NCI-H2081 (cell line): ENCODE data around the gene PNO1.
"Not testable (repeated sequence)": the region's sequence is repeated elsewhere in the genome, so short reads cannot be mapped to it uniquely, and the experiment has no call there.

Experiments
- DNase-seq, 2 experiments: peaks; one replicate each; lab custom pipeline; 2025; lab: John Stamatoyannopoulos, UW

The PNO1 gene

DNA sequence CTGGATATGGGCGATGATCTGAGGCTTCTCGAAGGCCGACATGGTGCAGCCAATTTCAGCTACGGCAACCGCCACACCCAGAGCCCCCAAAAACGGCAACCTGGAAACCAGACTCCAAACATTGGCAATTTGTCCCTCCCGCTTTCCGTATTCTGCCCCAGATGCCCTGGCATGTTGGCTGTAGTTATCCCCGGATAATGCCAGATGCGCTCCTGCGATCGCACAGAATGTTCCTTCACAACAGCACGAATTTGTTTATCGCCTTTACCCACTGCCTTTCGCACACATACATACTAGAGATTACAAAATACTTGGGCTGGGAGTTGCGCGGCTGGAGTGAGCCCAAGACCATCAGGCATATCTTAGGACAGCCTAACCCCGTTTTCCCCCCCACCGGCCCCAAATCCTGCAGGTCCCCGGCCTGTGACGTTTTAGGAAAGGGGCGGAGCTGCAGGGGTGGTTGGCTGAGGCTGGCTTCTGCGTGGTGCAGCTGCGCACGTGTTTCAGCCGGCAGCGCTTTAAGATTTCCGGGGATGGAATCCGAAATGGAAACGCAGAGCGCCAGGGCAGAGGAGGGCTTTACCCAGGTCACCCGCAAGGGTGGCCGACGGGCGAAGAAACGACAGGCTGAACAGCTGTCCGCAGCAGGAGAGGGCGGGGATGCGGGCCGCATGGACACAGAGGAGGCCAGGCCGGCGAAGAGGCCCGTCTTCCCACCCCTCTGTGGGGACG lies at the start of gene PNO1:
PNO1 (plus strand) TSS at position 487 of the 732 bp plus-strand sequence; CDS start at position 534, 47 bp downstream.
- DNase-seq = peak; percentile 83 to 89

GRCh38 chr2:68108120-68108519 lies 49.6 kb upstream of the PNO1 start:
- no peak for DNase-seq

- DNase-seq = no peak
Measured at GRCh38 chr2:68110102-68110501, 47.6 kb upstream of the PNO1 start.

GRCh38 chr2:68115965-68116364 lies 41.7 kb upstream of the PNO1 start:
- no peak for DNase-seq

DNA sequence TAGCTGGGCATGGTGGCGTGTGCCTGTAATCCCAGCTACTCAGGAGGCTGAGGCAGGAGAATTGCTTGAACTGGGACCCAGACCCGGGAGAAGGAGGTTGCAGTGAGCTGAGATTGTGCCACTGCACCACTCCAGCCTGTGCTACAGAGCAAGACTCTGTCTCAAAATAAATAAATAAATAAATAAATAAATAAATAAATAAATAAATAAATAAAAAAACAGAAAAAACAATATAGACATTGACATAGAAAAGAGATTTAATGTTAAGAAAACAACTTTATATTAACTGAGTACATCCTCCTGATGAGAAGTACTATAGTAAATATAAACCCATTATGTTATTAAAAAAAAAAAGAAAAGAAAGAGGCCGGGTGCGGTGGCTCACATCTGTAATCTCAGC lies 39.8 kb upstream of the PNO1 start:
- not testable (repeated sequence) for DNase-seq

DNA sequence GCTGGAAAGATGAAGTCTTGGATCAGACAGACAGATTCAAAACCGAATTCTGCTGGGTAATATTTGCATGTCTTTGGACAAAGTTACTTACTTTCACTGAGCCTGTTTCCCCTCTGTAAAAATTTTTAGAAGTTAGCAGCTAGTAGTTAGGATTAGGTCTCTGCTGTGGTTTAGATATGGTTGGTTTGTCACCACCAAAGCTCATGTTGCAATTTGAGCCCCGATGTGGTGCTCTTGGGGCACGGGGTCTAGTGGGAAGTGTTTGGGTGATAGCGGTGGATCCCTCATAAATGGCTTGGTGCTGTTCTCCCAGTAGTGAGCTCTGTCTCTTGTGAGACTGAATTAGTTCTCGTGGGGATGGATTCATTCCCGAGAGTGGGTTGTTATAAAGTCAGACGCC lies 38.9 kb upstream of the PNO1 start:
- no peak for DNase-seq

- DNase-seq = peak; percentile 9 to 18
Measured at GRCh38 chr2:68119504-68119903, 38.2 kb upstream of the PNO1 start.

- peak; percentile 68 to 78 for DNase-seq
Measured at GRCh38 chr2:68121873-68122679, 35.6 kb upstream of the PNO1 start.

GRCh38 chr2:68122680-68122964 lies 35.1 kb upstream of the PNO1 start:
- DNase-seq = no peak

DNA sequence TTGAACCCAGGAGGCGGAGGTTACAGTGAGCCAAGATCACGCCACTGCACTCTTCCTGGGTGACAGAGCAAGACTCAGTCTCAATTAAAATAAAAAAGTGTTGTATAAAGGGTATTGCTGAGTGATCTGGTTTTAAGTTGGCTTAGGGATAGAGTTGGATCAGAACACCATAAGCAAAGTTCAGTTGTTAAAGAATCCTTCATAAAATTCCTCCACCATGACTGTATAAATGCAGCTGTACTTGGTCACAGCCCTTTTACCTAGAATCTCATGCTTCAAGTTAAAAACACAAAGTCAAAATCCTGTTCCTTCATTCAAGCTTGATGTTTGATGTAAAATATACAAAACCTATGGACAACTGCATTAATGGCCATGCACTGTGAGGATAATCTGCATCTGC lies 33.4 kb upstream of the PNO1 start:
- no peak for DNase-seq

- no peak for DNase-seq
Measured at GRCh38 chr2:68125821-68126220, 31.9 kb upstream of the PNO1 start.

- no peak for DNase-seq
Measured at GRCh38 chr2:68126561-68126960, 31.1 kb upstream of the PNO1 start.

GRCh38 chr2:68127358-68128242 lies 30.1 kb upstream of the PNO1 start:
- DNase-seq = no peak

- no peak for DNase-seq
Measured at GRCh38 chr2:68134120-68134519, 23.6 kb upstream of the PNO1 start.

DNA sequence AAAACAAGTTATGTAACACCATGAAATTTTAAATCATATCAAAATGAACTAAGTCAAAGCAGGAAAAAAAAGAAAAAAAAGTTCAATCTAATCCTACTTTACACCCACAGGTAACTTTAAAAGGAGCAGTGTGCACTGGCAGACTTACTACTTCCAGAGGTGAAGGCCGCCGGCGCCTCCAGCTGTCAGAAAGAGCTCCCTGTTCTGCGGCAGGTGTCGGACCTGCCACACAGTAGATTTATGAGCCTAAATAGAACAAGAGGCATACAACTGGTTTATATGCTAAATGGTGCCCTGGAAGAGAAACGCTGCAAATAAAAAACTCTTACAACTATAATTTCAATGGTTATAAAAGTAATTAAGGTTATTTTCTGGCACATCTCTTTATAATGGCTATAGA lies 23.1 kb upstream of the PNO1 start:
- DNase-seq = peak; percentile 3 to 56

GRCh38 chr2:68135448-68136320 lies 22.0 kb upstream of the PNO1 start:
- no peak for DNase-seq

- no peak for DNase-seq
Measured at GRCh38 chr2:68141875-68142274, 15.8 kb upstream of the PNO1 start.

DNA sequence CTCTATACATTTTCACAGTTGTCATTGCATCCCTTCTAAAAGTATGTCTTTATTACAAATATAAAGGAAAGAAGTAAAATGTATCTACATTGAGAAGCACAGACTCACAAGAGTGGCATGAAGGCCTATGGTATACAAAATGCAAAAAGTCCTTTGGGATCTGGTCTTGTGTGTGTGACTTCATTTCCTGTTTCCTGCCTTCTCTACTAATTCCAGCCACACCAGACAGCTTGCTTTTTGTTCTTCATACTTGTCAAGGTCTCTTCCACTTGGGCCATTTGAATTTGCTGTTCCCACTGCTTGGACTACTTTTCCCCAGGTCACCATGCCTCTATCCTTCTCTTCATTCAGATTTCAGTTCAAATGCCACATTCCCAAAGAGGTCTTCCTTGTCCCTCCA lies 6.7 kb upstream of the PNO1 start:
- no peak for DNase-seq

DNA sequence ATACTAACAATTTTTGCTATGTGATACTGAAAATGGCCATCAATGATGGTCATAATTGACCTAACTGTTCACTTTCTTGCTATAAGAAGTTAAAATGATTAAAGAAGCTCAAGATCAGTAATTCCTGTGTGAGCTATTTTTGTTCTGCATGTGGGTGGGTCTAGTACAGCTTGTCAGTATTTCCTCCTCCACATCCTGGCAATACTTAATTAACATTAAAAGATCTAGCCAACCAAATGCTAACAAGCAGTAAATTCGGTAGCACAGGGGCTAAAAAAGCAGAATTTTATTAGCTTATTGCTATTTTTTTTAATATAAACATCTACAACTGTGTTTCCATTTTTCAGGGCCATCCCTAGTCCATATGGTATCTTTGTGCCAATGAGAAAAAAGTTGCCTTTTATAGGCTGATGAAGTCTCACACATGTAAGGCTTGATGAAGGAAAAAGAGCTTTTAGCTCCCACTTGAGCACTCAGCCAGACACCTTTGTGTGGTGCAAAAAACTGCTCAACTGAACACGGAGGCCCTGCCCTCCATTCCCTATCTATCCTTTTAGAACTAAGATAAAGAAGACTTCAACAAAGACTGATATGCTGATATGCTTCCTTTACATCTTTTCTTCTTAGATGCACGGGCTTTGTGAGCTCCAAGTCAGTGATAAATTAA lies 4.9 kb upstream of the PNO1 start:
- DNase-seq = no peak

DNA sequence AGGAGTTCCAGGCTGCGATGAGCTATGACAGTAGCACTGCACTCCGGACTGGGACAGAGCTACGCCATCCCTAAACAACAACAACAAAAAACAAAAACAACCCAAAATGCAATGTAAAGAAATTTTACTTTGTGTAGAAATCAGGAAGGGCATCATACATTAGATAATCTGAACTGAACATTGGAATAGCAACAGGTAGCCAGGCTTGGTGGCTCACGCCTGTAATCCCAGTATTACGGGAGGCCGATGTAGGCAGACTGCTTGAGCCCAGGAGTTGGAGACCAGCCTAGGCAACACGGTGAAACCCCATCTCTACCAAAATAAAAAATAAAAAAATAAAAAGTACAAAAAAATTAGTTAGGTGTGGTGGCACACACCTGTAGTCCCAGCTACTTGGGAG lies 2.1 kb upstream of the PNO1 start:
- DNase-seq = no peak

- DNase-seq = no peak
Measured at GRCh38 chr2:68156419-68156818, 1.3 kb upstream of the PNO1 start.
